ENCODE results near the gene ZMIZ2.
A peak's percentile ranks its signal among the peaks of the same experiment; 100 is the strongest.
"Not testable (repeated sequence)": the region's sequence is repeated elsewhere in the genome, so short reads cannot be mapped to it uniquely, and the experiment has no call there.

The ZMIZ2 gene

DNA sequence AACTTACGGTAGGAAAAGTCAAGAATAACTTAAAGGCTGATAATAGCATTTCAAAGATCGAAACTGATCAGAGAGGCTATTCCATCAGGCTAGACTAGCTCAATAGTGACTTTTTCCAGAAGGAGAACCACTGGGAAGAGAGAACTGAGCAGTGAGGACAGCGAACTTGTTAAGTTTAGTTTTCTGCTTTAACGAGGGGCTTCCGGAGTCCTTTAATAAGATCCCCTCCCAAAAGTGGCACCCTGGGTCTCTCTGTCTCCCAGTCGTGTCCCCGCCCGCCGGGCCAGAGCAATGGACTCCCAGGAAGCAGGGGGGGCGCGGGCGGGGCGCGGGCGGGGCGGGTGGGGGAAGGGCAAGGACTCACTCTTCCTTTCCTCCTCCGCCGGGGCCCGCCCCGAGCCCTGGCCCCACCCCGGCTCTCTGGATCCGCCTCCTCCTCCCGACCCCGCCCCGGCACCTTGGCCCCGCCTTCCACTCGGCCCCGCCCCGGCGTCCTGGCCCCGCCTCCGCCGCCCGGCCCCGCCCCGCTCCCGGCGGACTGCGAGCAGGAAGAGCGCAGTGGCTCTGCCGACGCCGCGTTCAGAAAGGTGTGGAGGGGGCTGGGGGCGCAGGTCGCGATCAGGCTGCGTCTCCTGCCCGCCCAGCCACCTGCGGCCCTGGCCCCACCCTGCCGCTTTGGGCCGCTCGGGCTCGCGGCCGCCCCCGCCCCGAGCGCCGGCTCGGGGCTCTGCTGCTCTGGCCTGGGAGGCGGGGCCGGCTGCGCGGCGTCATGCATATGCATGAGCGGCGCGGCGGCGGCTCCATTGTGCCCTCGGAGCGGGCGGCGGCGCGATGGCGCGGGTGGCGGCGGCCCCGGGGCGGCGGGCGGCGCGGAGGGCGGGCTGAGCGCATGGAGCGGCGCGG is at the start of gene ZMIZ2:
Gene ZMIZ2 (plus strand): TSS at position 803 of the 903 bp plus-strand sequence. CDS start 7,403 bp downstream, outside the sequence.
- DNase-seq, result peak; percentile 90 to 93

DNA sequence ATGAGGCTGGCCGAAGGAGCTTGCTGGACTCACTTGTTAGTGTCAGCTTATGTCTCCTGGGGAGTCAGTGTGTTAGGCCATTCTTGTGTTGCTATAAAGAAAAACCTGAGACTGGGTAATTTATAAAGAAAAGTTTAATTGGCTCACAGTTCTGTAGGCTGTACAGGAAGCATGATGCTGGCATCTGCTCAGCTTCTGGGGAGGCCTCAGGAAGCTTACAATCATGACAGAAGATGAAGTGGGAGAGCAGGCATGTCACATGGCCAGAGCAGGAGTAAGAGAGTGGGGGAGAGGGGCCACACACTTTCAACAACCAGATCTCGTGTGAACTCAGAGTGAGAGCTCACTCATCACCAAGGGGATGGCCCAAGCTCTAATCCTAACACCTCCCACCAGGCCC is 49.0 kb upstream of the ZMIZ2 start:
- not testable (repeated sequence) for DNase-seq

DNA sequence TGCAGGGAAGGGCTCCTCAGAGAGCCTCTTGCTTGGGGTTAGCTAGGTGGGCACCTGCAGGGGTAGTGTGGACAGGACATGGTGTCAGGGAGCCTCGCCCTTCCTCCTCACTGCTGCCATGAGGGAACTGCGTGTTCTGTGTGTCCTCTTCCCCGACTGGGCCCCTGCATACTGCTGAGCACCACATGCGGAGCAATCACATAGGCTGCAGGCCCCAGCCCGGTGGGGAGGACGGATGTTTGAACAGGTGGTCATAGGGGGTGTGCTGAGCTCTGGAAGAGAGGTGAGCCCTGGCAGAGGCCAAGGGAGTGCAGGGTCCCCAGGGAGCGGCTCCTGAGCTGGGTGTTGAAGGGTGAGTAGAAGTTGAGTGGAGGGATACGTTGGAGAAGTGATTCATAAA is 48.3 kb upstream of the ZMIZ2 start:
- DNase-seq, result no peak

DNA sequence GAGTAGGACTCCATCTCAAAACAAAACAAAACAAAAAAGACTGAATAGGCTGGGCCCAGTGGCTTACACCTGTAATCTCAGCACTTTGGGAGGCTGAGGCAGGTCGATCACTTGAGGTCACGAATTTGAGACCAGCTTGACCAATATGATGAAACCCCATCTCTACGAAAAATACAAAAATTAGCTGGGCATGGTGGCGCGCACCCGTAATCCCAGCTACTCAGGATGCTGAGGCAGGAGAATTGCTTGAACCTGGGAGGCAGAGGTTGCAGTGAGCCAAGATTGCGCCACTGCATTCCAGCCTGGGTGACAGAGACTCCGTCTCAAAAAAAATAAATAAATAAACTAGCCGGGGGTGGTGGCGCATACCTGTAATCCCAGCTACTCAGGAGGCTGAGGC is 45.3 kb upstream of the ZMIZ2 start:
- not testable (repeated sequence) for DNase-seq

GRCh38 chr7:44703921-44704320 is 44.7 kb upstream of the ZMIZ2 start:
- no peak for DNase-seq

DNA sequence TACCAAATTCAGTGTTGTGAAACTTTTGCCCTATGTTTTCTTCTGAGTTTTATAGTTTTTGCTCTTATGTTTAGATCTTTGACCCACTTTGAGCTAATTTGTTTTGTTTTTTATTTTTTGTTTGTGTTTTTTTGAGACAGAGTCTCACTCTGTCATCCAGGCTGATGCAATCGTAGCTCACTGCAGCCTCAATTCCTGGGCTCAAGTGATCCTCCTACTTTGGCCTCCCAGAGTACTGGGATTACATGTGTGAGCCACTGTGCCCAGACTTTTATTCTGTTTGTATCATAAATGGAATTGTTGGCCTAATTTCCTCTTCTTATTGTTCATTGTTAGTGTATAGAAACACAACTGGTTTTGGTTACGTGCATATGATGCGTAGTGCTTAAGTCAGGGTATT is 43.2 kb upstream of the ZMIZ2 start:
- no peak for DNase-seq

- no peak for DNase-seq
Measured at GRCh38 chr7:44706788-44707557, 41.7 kb upstream of the ZMIZ2 start.

DNA sequence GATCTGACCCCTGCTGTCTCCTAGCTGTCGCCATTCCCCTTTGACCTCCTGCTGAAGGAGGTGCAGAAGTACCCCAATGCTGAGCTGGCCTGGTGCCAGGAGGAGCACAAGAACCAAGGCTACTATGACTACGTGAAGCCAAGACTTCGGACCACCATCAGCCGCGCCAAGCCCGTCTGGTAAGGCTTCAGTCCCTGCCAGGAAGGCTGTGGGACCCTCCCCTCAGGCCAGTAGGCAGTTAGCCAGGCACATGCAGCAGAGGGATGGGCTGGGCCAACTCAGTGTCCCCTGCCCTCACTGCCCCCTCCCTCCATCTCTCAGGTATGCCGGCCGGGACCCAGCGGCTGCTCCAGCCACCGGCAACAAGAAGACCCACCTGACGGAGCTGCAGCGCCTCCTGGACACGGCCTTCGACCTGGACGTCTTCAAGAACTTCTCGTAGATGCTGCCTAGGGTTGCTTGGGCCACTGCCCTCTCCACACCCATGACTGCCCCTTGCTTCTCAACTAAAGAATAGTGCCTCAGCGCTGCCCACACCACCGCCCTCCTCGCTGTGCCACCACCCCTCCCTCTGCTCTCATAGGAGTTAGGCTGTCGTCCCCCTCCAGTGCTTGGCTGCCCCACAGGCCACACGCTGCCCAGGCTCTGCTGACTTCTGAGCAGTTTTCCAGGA is 41.0 kb upstream of the ZMIZ2 start:
- no peak for DNase-seq

DNA sequence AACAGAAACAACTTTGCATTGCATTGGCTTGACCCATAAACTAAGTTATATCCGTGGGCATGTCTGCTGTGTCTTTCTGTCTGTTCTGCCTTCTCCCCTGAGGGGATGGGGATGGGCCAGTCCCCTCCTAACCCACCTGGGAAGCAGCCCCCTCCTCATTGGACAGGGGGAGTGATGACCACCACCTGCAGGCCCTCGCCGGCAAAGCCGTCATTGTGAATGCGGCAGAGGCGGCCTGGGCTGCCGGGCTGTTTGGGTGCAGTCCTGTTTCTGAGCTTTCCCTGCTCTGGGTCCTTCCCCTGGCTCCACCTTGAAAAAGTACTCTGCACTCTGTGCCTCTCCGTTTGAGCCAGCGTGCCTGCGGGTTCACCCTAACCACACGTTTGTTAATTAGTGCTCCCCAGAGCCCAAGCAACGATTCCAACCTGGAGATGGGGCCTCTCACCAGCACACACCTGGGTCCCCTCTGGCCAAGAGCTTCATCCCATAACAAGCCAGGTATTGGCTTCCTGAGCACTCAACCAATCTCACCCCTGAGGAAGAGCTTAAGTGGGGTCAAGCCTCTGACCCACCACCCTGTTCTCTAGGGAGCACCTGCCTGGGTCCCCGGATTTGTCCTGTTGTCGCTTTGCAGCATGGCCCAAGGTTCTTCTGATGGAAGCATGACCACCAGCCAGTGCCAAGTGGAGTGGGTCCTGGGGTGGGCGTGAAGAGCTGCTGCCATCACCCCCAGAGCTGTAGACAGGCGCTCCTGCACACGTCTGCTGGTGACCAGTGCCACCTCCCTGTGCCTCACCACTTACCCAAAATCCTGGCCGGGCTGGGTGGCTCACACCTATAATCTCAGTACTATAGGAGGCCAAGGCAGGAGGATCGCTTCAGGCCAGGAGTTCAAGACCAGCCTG is 39.4 kb upstream of the ZMIZ2 start:
- no peak for DNase-seq

- DNase-seq, result no peak
Measured at GRCh38 chr7:44709945-44710596, 38.6 kb upstream of the ZMIZ2 start.

- no peak for DNase-seq
Measured at GRCh38 chr7:44711528-44711927, 37.1 kb upstream of the ZMIZ2 start.

GRCh38 chr7:44712012-44712411 is 36.6 kb upstream of the ZMIZ2 start:
- DNase-seq, result peak in 1 of 2 donors; percentile 6

- no peak for DNase-seq
Measured at GRCh38 chr7:44713141-44713540, 35.5 kb upstream of the ZMIZ2 start.

DNA sequence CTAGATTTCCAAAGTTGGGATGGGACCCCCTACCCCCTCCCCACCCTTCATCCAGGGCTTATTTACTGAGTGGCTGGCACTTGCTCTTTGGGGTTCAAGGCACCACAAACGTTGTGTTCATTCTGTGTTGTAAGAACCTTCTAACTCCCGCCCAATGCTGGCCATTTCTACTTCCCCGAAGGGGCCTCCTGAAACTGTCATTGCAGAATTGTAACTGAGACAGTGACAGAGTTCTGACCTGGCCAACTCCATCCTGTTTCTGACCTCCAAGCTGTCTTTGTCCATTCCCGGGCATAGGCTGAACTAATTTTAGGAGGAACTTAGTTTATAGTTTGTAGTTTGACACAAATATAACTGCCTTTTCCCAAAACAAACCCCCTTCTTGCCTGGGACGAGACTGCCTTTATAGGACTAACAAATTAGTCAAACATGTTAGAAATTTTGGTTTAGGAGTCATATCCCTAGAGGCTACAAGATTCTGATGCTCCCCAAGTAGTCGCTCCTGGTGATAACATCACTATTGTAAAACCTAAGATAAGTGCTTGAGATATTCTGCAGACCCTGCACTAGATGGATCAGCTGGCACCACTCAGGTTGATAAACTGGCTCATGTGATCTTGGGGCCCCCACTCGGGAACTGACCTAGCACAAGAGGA is 34.8 kb upstream of the ZMIZ2 start:
- DNase-seq, result no peak

GRCh38 chr7:44716205-44716604 is 32.4 kb upstream of the ZMIZ2 start:
- DNase-seq, result no peak

DNA sequence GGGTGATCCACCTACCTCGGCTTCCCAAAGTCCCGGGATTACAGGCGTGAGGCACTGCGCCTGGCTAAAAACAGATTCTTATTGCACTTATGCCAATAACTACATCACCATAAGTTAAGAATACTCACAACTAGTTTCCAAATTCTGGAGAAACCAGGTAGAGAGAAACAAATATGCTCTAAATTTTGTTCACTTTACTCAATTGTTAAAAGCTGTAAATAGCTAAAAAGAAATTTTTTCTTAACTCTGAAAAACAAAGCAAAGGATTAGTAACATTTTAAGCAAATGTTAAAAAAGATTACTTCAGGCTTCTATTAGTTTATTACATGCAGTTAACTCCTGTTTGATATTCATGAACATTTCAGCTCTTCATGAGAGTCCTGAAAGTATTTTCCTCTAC is 28.3 kb upstream of the ZMIZ2 start:
- DNase-seq, result no peak

GRCh38 chr7:44724276-44724675 is 24.4 kb upstream of the ZMIZ2 start:
- no peak for DNase-seq

DNA sequence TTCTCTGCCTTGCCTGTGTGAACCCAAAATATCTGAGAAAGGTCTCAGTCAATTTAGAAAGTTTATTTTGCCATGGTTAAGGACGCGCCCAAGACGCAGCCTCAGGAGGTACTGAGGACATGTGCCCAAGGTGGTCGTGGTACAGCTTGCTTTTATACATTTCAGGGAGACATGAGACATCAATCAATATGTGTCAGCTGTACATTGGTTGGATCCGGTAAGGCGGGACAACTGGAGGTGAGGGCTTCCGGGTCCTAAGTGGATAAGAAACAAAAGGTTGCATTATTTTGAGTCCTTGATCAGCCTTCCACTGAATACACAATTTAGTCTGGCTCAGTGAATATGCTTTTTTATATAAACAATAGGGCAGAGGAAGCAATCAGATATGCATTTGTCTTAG is 22.4 kb upstream of the ZMIZ2 start:
- DNase-seq, result not testable (repeated sequence)

DNA sequence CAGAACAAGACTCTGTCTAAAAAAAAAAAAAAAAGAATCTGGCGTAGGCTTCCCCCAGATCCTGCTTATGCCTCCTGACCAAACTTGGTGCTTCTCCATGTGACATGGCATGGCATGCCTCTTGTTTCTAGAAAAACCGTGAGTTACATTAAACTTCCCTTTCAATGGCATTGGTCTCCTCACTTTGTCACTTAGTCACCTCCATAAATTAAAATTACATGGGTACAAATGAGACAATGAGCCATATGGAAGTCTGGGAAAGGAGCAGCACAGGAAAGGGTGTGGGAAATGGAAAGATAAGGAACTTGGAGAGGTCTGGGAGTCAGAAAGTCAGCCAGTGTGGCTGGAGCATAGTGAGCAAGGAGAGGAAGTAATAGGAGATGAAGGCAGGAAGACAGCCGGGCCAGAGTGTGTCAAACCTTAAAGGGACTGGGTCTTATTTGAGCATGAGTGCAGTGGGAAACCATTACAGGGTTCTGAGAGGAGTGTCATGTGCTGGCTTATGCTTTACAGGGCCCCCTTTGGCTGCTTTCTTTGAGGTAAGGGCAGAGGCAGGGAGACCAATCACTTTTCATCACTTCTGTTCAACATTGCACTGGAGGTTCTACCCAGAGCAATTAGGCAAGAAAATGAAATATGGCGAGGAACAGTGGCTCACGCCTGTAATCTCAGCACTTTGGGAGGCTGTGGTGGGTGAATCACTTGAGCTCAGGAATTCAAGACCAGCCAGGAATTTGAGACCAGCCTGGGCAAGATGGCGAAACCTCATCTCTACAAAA is 21.3 kb upstream of the ZMIZ2 start:
- DNase-seq, result no peak

GRCh38 chr7:44727937-44728262 is 20.7 kb upstream of the ZMIZ2 start:
- DNase-seq, result no peak
